Suprapubic skin (tissue), 4 donors: ENCODE results near the gene PPP1R27. TPM values are rescaled to one million over a fixed set of nuclear protein-coding genes. Genes with fewer than 3 reads are reported as not detected.

Experiments used
- DNase-seq, 2 donors: peaks; one replicate each; pipeline ENCODE4 v3.0.0-alpha.2; 2019; ENCODE audit warnings: low spot score in 2 of 2
- H3K27ac ChIP-seq: fragments of 200-600 bp; sonication (generic); one replicate; pipeline ENCODE4 v1.5.1; 2019
- H3K27me3 ChIP-seq: fragments of 200-600 bp; sonication (generic); one replicate; pipeline ENCODE4 v1.5.1; 2019
- H3K36me3 ChIP-seq: fragments of 200-600 bp; sonication (generic); one replicate; pipeline ENCODE4 v1.5.1; 2019
- H3K4me1 ChIP-seq: fragments of 200-600 bp; sonication (generic); one replicate; pipeline ENCODE4 v1.5.1; 2019
- H3K4me3 ChIP-seq: fragments of 200-600 bp; sonication (generic); one replicate; pipeline ENCODE4 v1.5.1; 2019; ENCODE audit warnings: mild to moderate bottlenecking
- H3K9me3 ChIP-seq: fragments of 200-600 bp; sonication (generic); one replicate; pipeline ENCODE4 v1.5.1; 2019
- EP300 ChIP-seq: sonication (generic); formaldehyde crosslinking; IDR thresholded peaks from one replicate; pipeline ENCODE4 v1.6.1; 2017; ENCODE audit warnings: antibody characterized with exemption
- POLR2A ChIP-seq, 2 donors: fragments of 450-650 bp; IDR thresholded peaks; one replicate each; pipeline ENCODE4 v1.6.1; 2017; ENCODE audit warnings: antibody characterized with exemption in 2 of 2, mild to moderate bottlenecking in 2 of 2, moderate library complexity in 2 of 2
- POLR2AphosphoS5 ChIP-seq, 3 donors: sonication (generic); formaldehyde crosslinking; IDR thresholded peaks; one replicate each; pipeline ENCODE4 v1.6.1; 2017; ENCODE audit warnings: antibody characterized with exemption in 3 of 3
- whole genome bisulfite sequencing: methylation state at CpG from one replicate; pipeline ENCODE4 v1.1.5; 2018; 5-methylcytosine and 5-hydroxymethylcytosine counted together
- total RNA-seq, 4 donors: library from RNA; depleted of rRNA; stranded (reverse); fragments of >200 nt; gene quantifications; one replicate each; pipeline ENCODE4 v1.1.0, GENCODE V29; 2016
- TF ChIP-seq, protein P1 (sequence below), 2 donors: fragments of 200-600 bp in 1 of 2; fragments of 450-650 bp in 1 of 2; sonication (generic) in 1 of 2; IDR thresholded peaks; one replicate each; pipeline ENCODE4 v1.5.1; 2016 to 2019; ENCODE audit warnings: antibody characterized with exemption in 2 of 2, mild to moderate bottlenecking in 1 of 2, moderate library complexity in 1 of 2

Gene PPP1R27
- total RNA-seq, 4 donors from 2014 or later = 1.3 TPM; not detected in 3

DNA sequence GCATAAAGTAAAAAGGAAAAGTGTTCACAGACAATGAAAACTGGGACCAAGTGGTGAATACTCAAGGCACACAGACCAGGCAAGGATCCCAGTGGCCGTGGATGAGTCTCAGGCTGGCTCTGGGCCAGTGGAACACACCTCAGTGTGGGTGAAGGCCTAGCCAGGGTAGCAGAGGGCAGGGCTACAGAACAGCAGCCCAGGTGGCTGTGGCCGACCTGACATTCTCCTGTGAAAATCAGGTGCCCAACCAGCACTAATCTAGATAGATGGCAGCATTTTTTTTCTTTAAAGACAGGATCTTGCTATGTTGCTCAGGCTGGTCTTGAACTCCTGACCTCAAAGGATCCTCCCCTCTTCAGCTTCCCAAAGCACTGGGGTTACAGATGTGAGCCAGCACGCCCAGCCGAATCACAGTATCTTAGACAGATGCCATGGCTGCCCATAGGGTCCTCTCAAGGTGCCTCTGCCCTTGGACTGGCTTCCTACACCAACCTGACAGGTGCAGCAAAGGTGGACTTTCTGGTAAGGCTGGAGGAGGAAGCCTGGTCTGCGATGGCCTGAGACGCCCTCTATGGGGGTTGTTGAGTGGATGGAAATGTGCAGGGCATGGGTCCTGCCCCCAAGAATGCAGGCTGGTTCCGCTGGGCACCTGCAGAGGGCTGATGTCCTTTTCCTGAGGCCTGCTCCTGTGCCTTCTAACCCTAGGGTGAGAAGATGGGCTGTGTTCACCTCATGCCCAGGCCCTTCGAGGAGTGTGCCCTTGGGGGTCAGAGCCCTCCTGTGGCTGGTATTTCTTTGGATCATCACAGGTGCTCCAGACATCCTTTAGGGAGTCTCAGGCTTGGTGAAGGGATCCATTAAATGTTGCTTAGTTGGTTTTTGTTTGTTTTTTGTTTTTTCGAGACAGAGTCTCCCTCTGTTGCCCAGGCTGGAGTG is 29.3 kb upstream of the PPP1R27 start:
- 62% methylated on average over 4 of the region's 9 CpGs for WGBS
- Histone ChIP-seq H3K4me1 (peaks cover 70% of the 10 kb centered on the region), H3K36me3 (peaks cover 14% of the 10 kb centered on the region), H3K27ac (no peak overlapping the region), H3K27me3 (no peaks in the 10 kb centered on the region), H3K4me3 (no peak overlapping the region), H3K9me3 (no peaks in the 10 kb centered on the region)
- DNase-seq = no peak
- TF ChIP-seq POLR2AphosphoS5 (IDR thresholded peaks at IDR 0.05) (no peak), POLR2A (IDR thresholded peaks at IDR 0.05) (no peak), EP300 (no peak)
- TF ChIP-seq, protein P1, sequence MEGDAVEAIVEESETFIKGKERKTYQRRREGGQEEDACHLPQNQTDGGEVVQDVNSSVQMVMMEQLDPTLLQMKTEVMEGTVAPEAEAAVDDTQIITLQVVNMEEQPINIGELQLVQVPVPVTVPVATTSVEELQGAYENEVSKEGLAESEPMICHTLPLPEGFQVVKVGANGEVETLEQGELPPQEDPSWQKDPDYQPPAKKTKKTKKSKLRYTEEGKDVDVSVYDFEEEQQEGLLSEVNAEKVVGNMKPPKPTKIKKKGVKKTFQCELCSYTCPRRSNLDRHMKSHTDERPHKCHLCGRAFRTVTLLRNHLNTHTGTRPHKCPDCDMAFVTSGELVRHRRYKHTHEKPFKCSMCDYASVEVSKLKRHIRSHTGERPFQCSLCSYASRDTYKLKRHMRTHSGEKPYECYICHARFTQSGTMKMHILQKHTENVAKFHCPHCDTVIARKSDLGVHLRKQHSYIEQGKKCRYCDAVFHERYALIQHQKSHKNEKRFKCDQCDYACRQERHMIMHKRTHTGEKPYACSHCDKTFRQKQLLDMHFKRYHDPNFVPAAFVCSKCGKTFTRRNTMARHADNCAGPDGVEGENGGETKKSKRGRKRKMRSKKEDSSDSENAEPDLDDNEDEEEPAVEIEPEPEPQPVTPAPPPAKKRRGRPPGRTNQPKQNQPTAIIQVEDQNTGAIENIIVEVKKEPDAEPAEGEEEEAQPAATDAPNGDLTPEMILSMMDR (IDR thresholded peaks at IDR 0.05) = no peak

- 71% methylated on average over 6 of the region's 6 CpGs for WGBS
- Histone ChIP-seq H3K4me3 (no peak overlapping the region), H3K4me1 (peaks cover 70% of the 10 kb centered on the region), H3K36me3 (peaks cover 12% of the 10 kb centered on the region), H3K27ac (no peak overlapping the region), H3K27me3 (no peaks in the 10 kb centered on the region), H3K9me3 (no peaks in the 10 kb centered on the region)
- TF ChIP-seq, protein P1 (IDR thresholded peaks at IDR 0.05) = no peak
- TF ChIP-seq POLR2AphosphoS5 (IDR thresholded peaks at IDR 0.05) = no peak
- no peak for DNase-seq
Measured at GRCh38 chr17:81863123-81863675, 28.3 kb upstream of the PPP1R27 start.

DNA sequence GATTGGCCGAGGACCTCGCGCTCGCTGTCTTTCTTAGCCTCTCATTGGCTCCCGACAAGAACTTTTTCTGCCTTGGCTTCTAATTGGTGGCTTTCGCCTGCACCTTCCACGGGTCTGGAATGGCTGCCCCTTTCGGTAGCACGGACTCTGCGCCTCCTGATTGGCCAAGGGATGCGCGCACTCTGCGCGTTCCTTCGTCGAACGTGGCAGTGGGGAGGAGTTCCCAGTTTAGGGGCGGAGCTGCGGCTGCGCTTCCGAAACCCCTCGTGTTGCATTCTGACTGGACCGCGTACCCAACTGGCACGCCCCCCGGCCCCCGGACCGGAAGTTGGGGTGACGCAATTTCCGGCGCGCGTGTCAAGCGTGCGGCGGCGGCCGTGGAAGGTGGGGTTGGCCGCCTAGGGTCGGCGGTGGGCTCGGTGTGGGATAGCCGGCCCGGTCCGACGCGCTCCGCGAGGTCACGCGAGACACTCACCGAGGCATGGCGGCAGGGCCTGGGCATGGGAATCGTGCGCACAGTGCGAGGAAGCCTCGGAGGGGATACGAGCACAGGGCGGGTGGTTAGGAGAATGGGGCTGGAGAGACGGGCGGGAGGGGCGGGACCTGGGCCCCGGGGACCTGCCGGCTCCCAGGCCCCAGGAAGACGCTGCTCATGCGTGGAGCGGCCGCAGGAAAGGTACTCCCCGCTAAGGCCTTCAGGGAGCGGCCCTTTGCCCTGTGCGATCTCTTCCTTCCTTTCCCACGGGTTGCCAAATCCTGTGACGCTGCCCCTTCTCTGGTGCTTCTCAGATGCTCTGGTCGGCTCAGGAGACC is 26.1 kb upstream of the PPP1R27 start:
- TF ChIP-seq POLR2A (IDR thresholded peaks at IDR 0.05) (peak; percentile 68 to 93), EP300 (no peak), POLR2AphosphoS5 (IDR thresholded peaks at IDR 0.05) (peak; percentile 88 to 98 (median 94))
- no peaks in the 10 kb centered on the region for H3K9me3 ChIP-seq
- WGBS = under 1% methylated on average over 57 of the region's 74 CpGs
- peaks cover 11% of the 10 kb centered on the region for H3K36me3 ChIP-seq
- H3K27ac ChIP-seq = peak overlapping the region; percentile 97
- H3K27me3 ChIP-seq = no peaks in the 10 kb centered on the region
- peak; percentile 100 for DNase-seq
- peaks cover 72% of the 10 kb centered on the region for H3K4me1 ChIP-seq
- H3K4me3 ChIP-seq = peak overlapping the region; percentile 69

GRCh38 chr17:81859906-81860755 is 25.3 kb upstream of the PPP1R27 start, which contains the start of gene P4HB:
TSS of gene P4HB (minus strand) at chr17:81860535. CDS start at chr17:81860471, 64 bp downstream.
- DNase-seq = no peak
- peaks cover 76% of the 10 kb centered on the region for H3K4me1 ChIP-seq
- 0% methylated on average over 28 of the region's 95 CpGs for WGBS
- H3K4me3 ChIP-seq = peak within 1 kb of the TSS; percentile 92
- no peaks in the 10 kb centered on the region for H3K9me3 ChIP-seq
- H3K27ac ChIP-seq = peak within 1 kb of the TSS; percentile 97
- H3K36me3 ChIP-seq = peaks cover 18% of the 10 kb centered on the region
- TF ChIP-seq POLR2AphosphoS5 (IDR thresholded peaks at IDR 0.05) (peak in 1 of 3 donors; percentile 72), EP300 (no peak), POLR2A (IDR thresholded peaks at IDR 0.05) (peak; percentile 85 to 86)
- H3K27me3 ChIP-seq = no peaks in the 10 kb centered on the region

DNA sequence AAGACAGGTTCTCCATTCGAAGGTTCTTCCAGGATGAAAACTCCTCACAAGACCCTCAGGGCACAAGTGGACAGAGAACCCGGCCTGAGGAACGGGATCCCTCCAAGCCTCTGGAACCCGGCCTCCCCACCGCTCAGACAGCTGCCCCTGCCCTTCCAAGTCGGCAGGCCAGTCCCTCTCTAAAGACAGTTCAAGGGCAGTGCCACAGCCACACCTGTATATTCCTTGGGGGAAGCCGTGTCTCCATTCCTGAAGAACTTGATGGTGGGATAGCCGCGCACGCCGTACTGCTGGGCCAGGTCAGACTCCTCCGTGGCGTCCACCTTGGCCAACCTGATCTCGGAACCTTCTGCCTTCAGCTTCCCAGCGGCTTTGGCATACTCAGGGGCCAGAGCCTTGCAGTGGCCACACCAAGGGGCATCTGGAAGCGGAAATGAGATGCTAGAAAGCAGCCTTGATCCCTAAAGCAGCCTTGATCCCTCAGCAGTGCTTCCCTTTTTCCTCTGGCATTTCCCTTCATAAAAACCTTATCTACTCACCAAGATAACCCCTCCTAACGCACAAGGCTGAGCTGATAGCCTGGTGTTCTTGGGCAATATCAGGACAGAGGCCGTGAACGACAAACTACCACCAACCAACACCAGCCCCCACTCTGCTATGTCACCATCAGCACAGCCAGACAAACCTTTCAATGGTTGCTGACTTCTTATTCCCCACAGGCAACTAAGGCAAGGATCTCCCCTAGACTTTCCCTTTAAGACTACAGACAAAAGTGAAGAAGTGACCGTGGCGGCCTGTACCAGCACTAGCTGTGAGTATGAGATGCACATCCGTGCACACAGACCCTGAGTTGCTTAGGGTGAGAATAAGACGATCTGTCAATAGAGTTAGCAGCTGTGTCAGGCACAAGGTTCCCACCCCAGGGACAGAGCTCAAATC is 24.4 kb upstream of the PPP1R27 start:
- H3K27me3 ChIP-seq = no peaks in the 10 kb centered on the region
- no peaks in the 10 kb centered on the region for H3K9me3 ChIP-seq
- H3K4me1 ChIP-seq = peaks cover 83% of the 10 kb centered on the region
- peaks cover 26% of the 10 kb centered on the region for H3K36me3 ChIP-seq
- peak overlapping the region; percentile 95 for H3K27ac ChIP-seq
- peak overlapping the region; percentile 92 for H3K4me3 ChIP-seq
- TF ChIP-seq POLR2AphosphoS5 (IDR thresholded peaks at IDR 0.05) (no peak), EP300 (no peak), POLR2A (IDR thresholded peaks at IDR 0.05) (no peak)
- TF ChIP-seq, protein P1 (IDR thresholded peaks at IDR 0.05) = no peak
- DNase-seq = no peak
- WGBS = 53% methylated on average over 21 of the region's 23 CpGs
